Uterus (tissue), 4 donors: ENCODE measurements around the gene HIGD1A. TPM values are rescaled to one million over a fixed set of nuclear protein-coding genes. Genes with fewer than 3 reads are reported as not detected.

Source experiments
- DNase-seq, 2 donors: peaks; one replicate each; pipeline ENCODE4 v3.0.0-alpha.2; 2019 to 2020
- H3K27ac ChIP-seq, 2 donors: fragments of 200-600 bp; sonication (generic); 1 replicate in 1 of 2; 2 replicates in 1 of 2; pipeline ENCODE4 v1.5.1; 2016 to 2018
- H3K27me3 ChIP-seq, 2 donors: fragments of 200-600 bp; sonication (generic); one replicate each; pipeline ENCODE4 v1.5.1; 2018 to 2019; ENCODE audit warnings: control low read depth in 1 of 2
- H3K36me3 ChIP-seq, 2 donors: fragments of 200-600 bp; sonication (generic); one replicate each; pipeline ENCODE4 v1.5.1; 2019; ENCODE audit warnings: control low read depth in 1 of 2
- H3K4me1 ChIP-seq, 2 donors: fragments of 200-600 bp; sonication (generic); one replicate each; pipeline ENCODE4 v1.5.1; 2018 to 2019; ENCODE audit warnings: control low read depth in 1 of 2
- H3K4me3 ChIP-seq, 2 donors: fragments of 200-600 bp; sonication (generic); 1 replicate in 1 of 2; 2 replicates in 1 of 2; pipeline ENCODE4 v1.5.1; 2018 to 2019; ENCODE audit warnings: mild to moderate bottlenecking in 1 of 2
- H3K9me3 ChIP-seq, 2 donors: fragments of 200-600 bp; sonication (generic); one replicate each; pipeline ENCODE4 v1.5.1; 2019; ENCODE audit warnings: control low read depth in 1 of 2
- CTCF ChIP-seq, 4 experiments: fragments of 200-600 bp in 2 of 4; fragments of 450-650 bp in 2 of 4; sonication (generic) in 2 of 4; IDR thresholded peaks; one replicate each; pipeline ENCODE4 v1.5.1; 2016 to 2019; ENCODE audit warnings: antibody characterized with exemption in 4 of 4, mild to moderate bottlenecking in 2 of 4, moderate library complexity in 1 of 4
- POLR2A ChIP-seq, 2 donors: fragments of 450-650 bp; IDR thresholded peaks; one replicate each; pipeline ENCODE4 v1.6.1; 2016; ENCODE audit warnings: antibody characterized with exemption in 2 of 2, mild to moderate bottlenecking in 1 of 2, moderate library complexity in 1 of 2
- intact Hi-C: fragments of 100-400 bp; cut with DNase I; formaldehyde crosslinking; loops from one replicate; pipeline ENCODE4 v1.15.1; 2023; ENCODE audit warnings: low total_unique reads
- total RNA-seq, 4 donors: library from RNA; depleted of rRNA in 3 of 4; stranded (reverse); fragments of >200 nt in 3 of 4; gene quantifications; one replicate each; pipeline versions ENCODE4 v1.1.0 to v1.2.4, GENCODE V29; 2014 to 2023
- donor health status: DM: yes; HTN: yes; CAD: no.

The HIGD1A gene
- total RNA-seq, 4 donors from 2014 or later: 65.3 to 234 (median 103) TPM

- no peak overlapping the region for H3K27ac ChIP-seq
- TF ChIP-seq CTCF (IDR thresholded peaks at IDR 0.05) (peak in 3 of 4 experiments; percentile 19 to 37 (median 34)), POLR2A (IDR thresholded peaks at IDR 0.05) (no peak)
- no peaks in the 10 kb centered on the region for H3K27me3 ChIP-seq
- H3K9me3 ChIP-seq: no peaks in the 10 kb centered on the region
- H3K36me3 ChIP-seq: no peaks in the 10 kb centered on the region
- no peak overlapping the region for H3K4me3 ChIP-seq
- intact Hi-C loops: no loop called here
- DNase-seq: peak in 1 of 2 donors; percentile 16
- H3K4me1 ChIP-seq: no peaks in the 10 kb centered on the region
Observed at GRCh38 chr3:42755681-42756578, 48.4 kb downstream of the HIGD1A start.

DNA sequence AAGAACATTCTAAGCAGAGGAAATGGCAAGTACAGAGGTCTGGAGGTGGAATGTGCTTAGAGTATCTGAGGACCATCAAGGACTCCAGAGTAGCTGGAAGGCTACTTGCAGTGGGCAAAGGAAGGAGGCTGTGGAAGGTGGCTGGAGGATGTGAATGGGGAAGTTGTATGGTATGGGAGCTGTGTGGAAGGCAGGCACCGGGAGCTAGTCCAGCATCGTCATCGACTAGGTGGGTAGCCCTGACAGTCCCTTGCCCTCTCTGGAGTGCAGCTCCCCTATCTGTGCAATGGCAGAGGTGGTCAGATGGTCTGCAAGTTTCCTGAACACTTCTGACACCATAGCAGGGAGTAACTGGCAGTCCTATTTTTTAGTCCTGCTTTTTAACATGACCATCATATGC is 50.5 kb downstream of the HIGD1A start:
- no peaks in the 10 kb centered on the region for H3K27me3 ChIP-seq
- H3K36me3 ChIP-seq: no peaks in the 10 kb centered on the region
- no peak overlapping the region for H3K4me3 ChIP-seq
- intact Hi-C loops: no loop called here
- no peak overlapping the region for H3K27ac ChIP-seq
- peak in 1 of 2 donors; percentile 1 for DNase-seq
- no peaks in the 10 kb centered on the region for H3K4me1 ChIP-seq
- H3K9me3 ChIP-seq: no peaks in the 10 kb centered on the region
- no peak for TF ChIP-seq POLR2A (IDR thresholded peaks at IDR 0.05)

DNA sequence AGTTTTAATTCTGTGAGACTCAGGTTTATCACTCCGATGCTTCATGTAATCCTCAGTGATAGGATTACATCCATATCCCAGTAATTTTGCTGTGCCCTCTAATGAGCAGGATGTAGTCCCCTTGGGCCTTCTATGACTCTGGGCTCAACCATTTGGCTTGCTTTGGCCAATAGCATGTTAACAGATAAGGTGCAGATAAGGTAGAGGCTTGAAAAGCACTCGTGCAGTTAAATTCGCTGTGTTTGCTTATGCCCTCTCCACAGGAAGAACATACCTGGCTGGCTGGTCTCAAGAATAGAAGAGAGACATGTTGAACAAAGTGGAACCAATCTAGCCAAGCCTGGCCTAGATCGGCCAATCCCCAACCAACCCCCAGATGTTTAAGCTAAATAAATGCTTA is 51.3 kb downstream of the HIGD1A start:
- H3K4me1 ChIP-seq: no peaks in the 10 kb centered on the region
- no peaks in the 10 kb centered on the region for H3K36me3 ChIP-seq
- no peaks in the 10 kb centered on the region for H3K9me3 ChIP-seq
- H3K27me3 ChIP-seq: no peaks in the 10 kb centered on the region
- no peak overlapping the region for H3K27ac ChIP-seq
- TF ChIP-seq POLR2A (IDR thresholded peaks at IDR 0.05) (no peak), CTCF (IDR thresholded peaks at IDR 0.05) (no peak)
- H3K4me3 ChIP-seq: no peak overlapping the region
- DNase-seq: peak in 1 of 2 donors; percentile 0
- intact Hi-C loops: no loop called here

DNA sequence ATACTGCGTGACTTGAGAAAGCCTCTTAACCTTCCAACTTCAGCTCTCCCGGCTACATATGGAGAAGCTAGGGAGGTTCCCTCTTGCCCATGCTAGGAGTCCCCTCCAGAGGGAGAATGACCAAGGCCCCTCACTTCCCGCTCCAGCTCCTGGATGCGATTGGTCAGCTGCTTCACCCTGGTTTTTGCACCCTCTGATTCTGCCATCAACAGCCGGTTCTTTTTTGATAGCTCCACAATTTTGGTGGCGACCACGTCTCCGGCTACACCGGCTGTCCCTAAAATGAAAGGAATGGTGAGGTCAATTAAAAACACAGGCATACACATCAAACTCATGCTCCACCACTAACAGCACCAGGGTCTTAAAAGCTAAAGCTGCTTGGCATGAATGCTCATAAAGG is 51.8 kb downstream of the HIGD1A start:
- TF ChIP-seq CTCF (IDR thresholded peaks at IDR 0.05) (no peak), POLR2A (IDR thresholded peaks at IDR 0.05) (no peak)
- Histone ChIP-seq H3K4me3 (no peak overlapping the region), H3K9me3 (no peaks in the 10 kb centered on the region), H3K36me3 (no peaks in the 10 kb centered on the region), H3K27me3 (no peaks in the 10 kb centered on the region), H3K27ac (no peak overlapping the region), H3K4me1 (no peaks in the 10 kb centered on the region)
- peak in 1 of 2 donors; percentile 3 for DNase-seq
- intact Hi-C loops: no loop called here

DNA sequence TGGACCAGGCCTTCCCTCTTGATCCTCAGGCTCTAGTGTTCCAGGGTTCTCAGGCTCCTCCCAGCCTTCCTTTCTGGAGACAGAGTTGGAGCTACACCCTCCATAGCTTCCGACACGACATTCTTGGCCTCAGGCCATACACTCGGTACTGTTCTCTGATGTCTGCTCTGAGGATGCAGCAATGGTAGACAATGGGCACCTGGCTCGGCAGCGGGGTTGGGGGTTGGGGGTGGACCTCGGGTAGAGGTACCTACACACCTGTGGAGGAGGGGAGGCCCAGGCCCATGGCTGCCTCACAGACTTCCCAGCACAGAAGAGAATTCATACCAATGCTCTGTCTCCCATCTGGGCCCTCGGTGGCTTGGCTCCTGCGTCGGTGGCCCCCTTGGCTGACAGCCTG is 52.7 kb downstream of the HIGD1A start:
- H3K27ac ChIP-seq: no peak overlapping the region
- DNase-seq: peak in 1 of 2 donors; percentile 11
- H3K4me3 ChIP-seq: no peak overlapping the region
- H3K9me3 ChIP-seq: no peaks in the 10 kb centered on the region
- no peaks in the 10 kb centered on the region for H3K27me3 ChIP-seq
- TF ChIP-seq POLR2A (IDR thresholded peaks at IDR 0.05): no peak
- TF ChIP-seq CTCF (IDR thresholded peaks at IDR 0.05): no peak
- intact Hi-C loops: no loop called here
- H3K4me1 ChIP-seq: peaks cover 0 to 3% of the 10 kb centered on the region in 2 donors
- H3K36me3 ChIP-seq: no peaks in the 10 kb centered on the region
